Left lung (tissue), 10 donors: Measurements from ENCODE around the gene SAYSD1. TPM values are rescaled to one million over a fixed set of nuclear protein-coding genes. Genes with fewer than 3 reads are reported as not detected.

Source experiments
- ATAC-seq: fragments of 200-7000 bp; cut with Tn5 transposase; one replicate; pipeline ENCODE4 v1.9.1; 2020; ENCODE audit warnings: moderate library complexity
- DNase-seq, 4 donors: peaks; one replicate each; pipeline ENCODE4 v3.0.0-alpha.2; 2013 to 2020
- H3K27ac ChIP-seq, 2 donors: fragments of 200-600 bp; sonication (generic) in 1 of 2; one replicate each; pipeline versions ENCODE4 v1.5.0 to v1.8.0; 2020 to 2021
- H3K27me3 ChIP-seq, 2 donors: fragments of 200-600 bp; sonication (generic) in 1 of 2; one replicate each; pipeline versions ENCODE4 v1.5.0 to v1.8.0; 2020 to 2021
- H3K36me3 ChIP-seq, 2 donors: fragments of 200-600 bp; sonication (generic) in 1 of 2; one replicate each; pipeline versions ENCODE4 v1.5.0 to v1.8.0; 2020 to 2021
- H3K4me1 ChIP-seq, 2 donors: fragments of 200-600 bp; one replicate each; pipeline ENCODE4 v1.8.0; 2021
- H3K4me3 ChIP-seq, 2 donors: fragments of 200-600 bp; sonication (generic) in 1 of 2; one replicate each; pipeline versions ENCODE4 v1.5.0 to v1.8.0; 2020 to 2021; ENCODE audit warnings: mild to moderate bottlenecking in 1 of 2
- H3K9me3 ChIP-seq, 2 donors: fragments of 200-600 bp; sonication (generic) in 1 of 2; one replicate each; pipeline versions ENCODE4 v1.5.0 to v1.8.0; 2020 to 2021
- CTCF ChIP-seq, 2 donors: fragments of 200-600 bp; sonication (generic) in 1 of 2; IDR thresholded peaks; one replicate each; pipeline versions ENCODE4 v1.5.0 to v1.8.0; 2021; ENCODE audit warnings: antibody characterized with exemption in 2 of 2
- intact Hi-C, 2 donors: fragments of 100-400 bp; cut with DNase I; formaldehyde crosslinking; loops; one replicate each; pipeline versions ENCODE4 v1.11.2 to v1.14.2; 2022
- polyA plus RNA-seq, 6 donors: library from polyadenylated mRNA; unstranded; fragments of 120-200 nt; gene quantifications; one replicate each; pipeline ENCODE4 v1.2.1, GENCODE V29; 2013; ENCODE audit not compliant: insufficient read length in 6 of 6
- total RNA-seq, 2 donors: library from RNA; stranded (reverse); fragmentation: NEBNext Ultra II Directional; extraction: Animal tissue kit (Norgen Biotek cat#: 25700); gene quantifications; one replicate each; pipeline ENCODE4 v1.2.1, GENCODE V29; 2021
- donor health status: DM: no; HTN: yes; CAD: no.
- donor health status: DM: no; HTN: no; CAD: no.

Gene SAYSD1
- total and polyA plus RNA-seq, 8 donors = 15.4 to 24.0 (median 21.6) TPM

- TF ChIP-seq CTCF (IDR thresholded peaks at IDR 0.05) = no peak
- ATAC-seq (no peak), DNase-seq (no peak)
- peaks cover 0 to 11% of the 10 kb centered on the region in 2 donors for H3K36me3 ChIP-seq
- H3K27me3 ChIP-seq = no peaks in the 10 kb centered on the region
- intact Hi-C loops = no loop called here
- H3K4me3 ChIP-seq = no peak overlapping the region
- no peaks in the 10 kb centered on the region for H3K9me3 ChIP-seq
- peaks cover 3 to 7% of the 10 kb centered on the region in 2 donors for H3K4me1 ChIP-seq
- no peak overlapping the region for H3K27ac ChIP-seq
These were observed 12.2 kb downstream of the SAYSD1 start for GRCh38 chr6:39102821-39103136.

GRCh38 chr6:39102071-39102820, 12.7 kb downstream of the SAYSD1 start:
- ATAC-seq = peak; percentile 67
- DNase-seq = peak in 2 of 4 donors; percentile 92 to 93
- peaks cover 3 to 7% of the 10 kb centered on the region in 2 donors for H3K4me1 ChIP-seq
- no peaks in the 10 kb centered on the region for H3K27me3 ChIP-seq
- no peak overlapping the region for H3K27ac ChIP-seq
- intact Hi-C loops = no loop called here
- H3K36me3 ChIP-seq = peaks cover 0 to 11% of the 10 kb centered on the region in 2 donors
- H3K9me3 ChIP-seq = no peaks in the 10 kb centered on the region
- H3K4me3 ChIP-seq = no peak overlapping the region
- TF ChIP-seq CTCF (IDR thresholded peaks at IDR 0.05) = peak in 1 of 2 donors; percentile 37

- Histone ChIP-seq H3K27me3 (no peaks in the 10 kb centered on the region), H3K4me1 (peaks cover 3 to 7% of the 10 kb centered on the region in 2 donors), H3K27ac (no peak overlapping the region), H3K36me3 (peaks cover 0 to 9% of the 10 kb centered on the region in 2 donors), H3K9me3 (no peaks in the 10 kb centered on the region), H3K4me3 (no peak overlapping the region)
- no peak for TF ChIP-seq CTCF (IDR thresholded peaks at IDR 0.05)
- intact Hi-C loops = no loop called here
- ATAC-seq (no peak), DNase-seq (no peak)
These were observed 14.6 kb downstream of the SAYSD1 start for GRCh38 chr6:39100358-39100757.

GRCh38 chr6:39095578-39095977, 19.4 kb downstream of the SAYSD1 start:
- intact Hi-C loops = no loop called here

More at GRCh38 chr6:39095578-39095977, 19.4 kb downstream of the SAYSD1 start:
- H3K4me3 ChIP-seq = no peak overlapping the region
- ATAC-seq (no peak), DNase-seq (no peak)
- no peaks in the 10 kb centered on the region for H3K36me3 ChIP-seq
- no peak for TF ChIP-seq CTCF (IDR thresholded peaks at IDR 0.05)
- no peak overlapping the region for H3K27ac ChIP-seq
- peaks cover 0 to 3% of the 10 kb centered on the region in 2 donors for H3K27me3 ChIP-seq
- peaks cover 0 to 7% of the 10 kb centered on the region in 2 donors for H3K4me1 ChIP-seq
- no peaks in the 10 kb centered on the region for H3K9me3 ChIP-seq
